HG03442 (cell line): Measurements from ENCODE around the gene HSD11B1.

Source experiments
- ATAC-seq: cut with Tn5 transposase; IDR thresholded peaks from one replicate; pipeline ENCODE4 v1.9.1; 2021; ENCODE audit warnings: mild to moderate bottlenecking, moderate library complexity; ENCODE audit not compliant: unreplicated experiment

HSD11B1 gene

GRCh38 chr1:209778102-209778501 is 73.5 kb downstream of the HSD11B1 start:
- no peak for ATAC-seq

DNA sequence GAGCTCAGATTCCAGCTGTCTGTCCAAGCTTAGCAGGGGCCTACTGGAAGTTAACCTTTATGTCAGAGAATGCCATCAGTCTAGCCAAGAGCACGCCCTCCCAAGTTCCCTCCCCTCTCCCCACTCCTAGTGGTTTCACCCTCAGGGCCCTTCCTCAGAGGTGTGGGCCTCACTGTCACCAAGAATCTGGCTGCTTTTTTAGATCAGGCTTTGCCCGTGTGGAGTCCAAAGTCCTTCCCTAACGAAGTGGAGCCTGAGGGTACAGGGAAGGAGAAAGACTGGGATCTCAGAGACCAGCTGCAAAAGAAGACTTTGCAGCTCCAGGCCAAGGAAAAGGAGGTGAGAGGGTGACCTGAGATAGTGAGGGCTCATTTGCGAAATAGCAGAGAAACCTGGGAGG is 75.6 kb downstream of the HSD11B1 start:
- no peak for ATAC-seq

GRCh38 chr1:209783386-209783785 is 78.7 kb downstream of the HSD11B1 start:
- no peak for ATAC-seq
